B cell (primary cell): ENCODE results near the gene PSMD12. TPM values are rescaled to one million over a fixed set of nuclear protein-coding genes. Genes with fewer than 3 reads are reported as not detected.
"Not testable (repeated sequence)": the region's sequence is repeated elsewhere in the genome, so short reads cannot be mapped to it uniquely, and the experiment has no call there.

Experiments
- ATAC-seq: fragments of 200-7000 bp; cut with Tn5 transposase; one replicate; pipeline ENCODE4 v1.10.0; 2021; ENCODE audit warnings: low read depth, mild to moderate bottlenecking, moderate number of reproducible peaks, moderate library complexity
- CTCF ChIA-PET: fragments of 350-600 bp; sonication (Branson Sonifier 250); formaldehyde crosslinking; loops from one replicate; lab custom pipeline; 2021; ENCODE audit warnings: antibody characterized with exemption, inconsistent platforms; lab: Charles Lee
- POLR2A ChIA-PET: fragments of 350-600 bp; sonication (Branson Sonifier 250); formaldehyde crosslinking; loops from one replicate; lab custom pipeline; 2021; ENCODE audit warnings: antibody characterized with exemption; lab: Charles Lee
- DNase-seq: peaks from one replicate; pipeline ENCODE4 v3.0.0; 2013
- H2AFZ ChIP-seq: 2 replicates; pipeline ENCODE4 v1.6.1; 2012; ENCODE audit warnings: mild to moderate bottlenecking, low read depth, low read length; ENCODE audit not compliant: insufficient read depth, poor library complexity, severe bottlenecking
- H3K27ac ChIP-seq, 2 donors: 1 replicate in 1 of 2; 2 replicates in 1 of 2; pipeline ENCODE4 v1.5.1; 2012 to 2013; ENCODE audit warnings: low read length in 2 of 2, mild to moderate bottlenecking in 2 of 2, moderate library complexity in 1 of 2
- H3K27me3 ChIP-seq, 4 experiments: fragments of 200-600 bp in 1 of 4; sonication (generic) in 1 of 4; replicated peaks in 1 of 4; 1 replicate in 2 of 4; 2 replicates in 2 of 4; pipeline versions ENCODE4 v1.6.1 to v1.7.0; 2013 to 2016; ENCODE audit warnings: low read length in 3 of 4, mild to moderate bottlenecking in 2 of 4, mixed read lengths in 1 of 4, moderate library complexity in 1 of 4; ENCODE audit not compliant: insufficient read depth in 4 of 4, control insufficient read depth in 3 of 4; ENCODE audit errors: control extremely low read depth in 1 of 4
- H3K36me3 ChIP-seq, 2 experiments: replicated peaks in 1 of 2; 1 replicate in 1 of 2; 2 replicates in 1 of 2; pipeline versions ENCODE4 v1.6.1 to v1.7.1; 2013; ENCODE audit warnings: low read length in 1 of 2; ENCODE audit not compliant: insufficient read depth in 2 of 2, control insufficient read depth in 1 of 2; ENCODE audit errors: control extremely low read depth in 1 of 2, extremely low read depth in 1 of 2
- H3K4me1 ChIP-seq, 2 donors: fragments of 200-600 bp in 1 of 2; sonication (generic) in 1 of 2; 1 replicate in 1 of 2; 2 replicates in 1 of 2; pipeline versions ENCODE4 v1.5.1 to v1.6.1; 2013 to 2017; ENCODE audit warnings: low read length in 2 of 2; ENCODE audit not compliant: control insufficient read depth in 2 of 2, insufficient read depth in 2 of 2
- H3K4me2 ChIP-seq: replicated peaks from 2 replicates; pipeline ENCODE3; 2012; ENCODE audit warnings: mild to moderate bottlenecking, low read depth, low read length; ENCODE audit not compliant: poor library complexity, severe bottlenecking
- H3K4me3 ChIP-seq, 5 experiments: fragments of 200-600 bp in 1 of 5; sonication (generic) in 1 of 5; 1 replicate in 3 of 5; 2 replicates in 2 of 5; pipeline versions ENCODE4 v1.5.1 to v1.7.0; 2011 to 2016; ENCODE audit warnings: low read length in 4 of 5, mild to moderate bottlenecking in 4 of 5, low read depth in 2 of 5, control low read depth in 1 of 5, moderate library complexity in 1 of 5; ENCODE audit not compliant: insufficient read depth in 1 of 5; ENCODE audit errors: control extremely low read depth in 1 of 5, extremely low read depth in 1 of 5
- H3K79me2 ChIP-seq: fragments of 200-600 bp; sonication (generic); one replicate; pipeline ENCODE4 v1.6.0; 2016; ENCODE audit warnings: low read length; ENCODE audit not compliant: control insufficient read depth, insufficient read depth
- H3K9ac ChIP-seq: fragments of 200-600 bp; sonication (generic); 2 replicates; pipeline ENCODE4 v1.6.1; 2017; ENCODE audit warnings: mild to moderate bottlenecking, low read length, moderate library complexity
- H3K9me3 ChIP-seq, 3 donors: one replicate each; pipeline versions ENCODE4 v1.6.1 to v1.7.1; 2013; ENCODE audit warnings: low read length in 2 of 3; ENCODE audit not compliant: control insufficient read depth in 2 of 3, insufficient read depth in 1 of 3; ENCODE audit errors: control extremely low read depth in 1 of 3
- H4K20me1 ChIP-seq: 2 replicates; pipeline ENCODE4 v1.6.0; 2012; ENCODE audit warnings: mild to moderate bottlenecking, low read length; ENCODE audit not compliant: insufficient read depth, control insufficient read depth, poor library complexity, severe bottlenecking
- H3K27ac Mint-ChIP-seq: one replicate; pipeline ENCODE4 v1.8.0; 2021; ENCODE audit warnings: mixed read lengths
- H3K27me3 Mint-ChIP-seq: one replicate; pipeline ENCODE4 v1.8.0; 2021; ENCODE audit warnings: mixed read lengths
- H3K4me1 Mint-ChIP-seq: one replicate; pipeline ENCODE4 v1.8.0; 2021; ENCODE audit warnings: mixed read lengths
- H3K4me3 Mint-ChIP-seq: one replicate; pipeline ENCODE4 v1.8.0; 2021; ENCODE audit warnings: mixed read lengths
- H3K9me3 Mint-ChIP-seq: one replicate; pipeline ENCODE4 v1.8.0; 2022; ENCODE audit warnings: mixed read lengths; ENCODE audit not compliant: insufficient read depth
- CTCF ChIP-seq: fragments of 200-600 bp; IDR thresholded peaks from one replicate; pipeline ENCODE4 v1.8.0; 2022; ENCODE audit warnings: antibody characterized with exemption, mild to moderate bottlenecking
- EZH2 ChIP-seq: IDR thresholded peaks from 2 replicates; pipeline ENCODE4 v1.6.1; 2012; ENCODE audit warnings: borderline replicate concordance, low read depth, mild to moderate bottlenecking, moderate library complexity, low read length; ENCODE audit not compliant: insufficient read depth, poor library complexity, severe bottlenecking
- WGBS: methylation state at CpG from one replicate; pipeline ENCODE4 v1.1.5; 2013; ENCODE audit warnings: missing lambda C conversion rate; ENCODE audit not compliant: insufficient coverage; 5-methylcytosine and 5-hydroxymethylcytosine counted together
- intact Hi-C: fragments of 100-400 bp; cut with micrococcal nuclease; formaldehyde crosslinking; loops from one replicate; pipeline ENCODE4 v1.10.0; 2022
- polyA plus RNA-seq: library from polyadenylated mRNA; depleted of rRNA; stranded (reverse); fragments of >200 nt; gene quantifications from 2 replicates; pipeline ENCODE4 v1.2.3, GENCODE V29; 2012
- total RNA-seq, 2 donors: library from RNA; stranded (reverse); fragments of 120-200 nt in 1 of 2; gene quantifications; 1 replicate in 1 of 2; 2 replicates in 1 of 2; pipeline versions ENCODE4 v1.2.3 to v1.2.4, GENCODE V29; 2013 to 2022

Gene PSMD12
- total and polyA plus RNA-seq, 2 donors (not counting 1 experiment from before 2014, with no cell fraction given), result 6.4 to 36.7 TPM

GRCh38 chr17:67347826-67348225 is 18.6 kb downstream of the PSMD12 start:
- no CpG with 5 or more reads among the region's 3 CpGs for WGBS
- Histone ChIP-seq H2AFZ (no peak overlapping the region), H3K4me3 (no peak overlapping the region), H3K9ac (no peak overlapping the region), H3K27ac (no peak overlapping the region), H4K20me1 (peaks cover 4% of the 10 kb centered on the region), H3K4me2 (no peak overlapping the region), H3K79me2 (peaks cover 3% of the 10 kb centered on the region), H3K27me3 (no peaks in the 10 kb centered on the region), H3K4me1 (no peaks in the 10 kb centered on the region), H3K36me3 (peaks cover 15 to 75% of the 10 kb centered on the region in 2 experiments), H3K9me3 (no peaks in the 10 kb centered on the region)
- DNase-seq (no peak), ATAC-seq (no peak)
- intact Hi-C loops, result no loop called here
- Mint-ChIP-seq H3K27me3 (no peaks in the 10 kb centered on the region), H3K4me1 (no peaks in the 10 kb centered on the region), H3K9me3 (no peaks in the 10 kb centered on the region), H3K27ac (no peak overlapping the region), H3K4me3 (no peak overlapping the region)
- CTCF ChIA-PET, result no interaction called here
- no peak for TF ChIP-seq EZH2
- no peak for TF ChIP-seq CTCF
- POLR2A ChIA-PET, result no interaction called here

GRCh38 chr17:67343237-67343636 is 23.1 kb downstream of the PSMD12 start:
- no peaks in the 10 kb centered on the region for H3K4me1 ChIP-seq
- no peaks in the 10 kb centered on the region for H3K27me3 ChIP-seq
- no peak for TF ChIP-seq CTCF
- TF ChIP-seq EZH2, result no peak
- Mint-ChIP-seq H3K27ac (no peak overlapping the region), H3K9me3 (no peaks in the 10 kb centered on the region), H3K4me3 (no peak overlapping the region), H3K27me3 (no peaks in the 10 kb centered on the region), H3K4me1 (no peaks in the 10 kb centered on the region)
- ChIA-PET POLR2A (no interaction called here), CTCF (interaction anchor here (0.7 kb wide), 1 partner anchor 219 kb away, joined by 5 read pairs; no protein-coding TSS in a partner anchor)
- no peak for DNase-seq
- no peak for ATAC-seq
- H2AFZ ChIP-seq, result no peak overlapping the region
- intact Hi-C loops, result no loop called here
- no peaks in the 10 kb centered on the region for H3K79me2 ChIP-seq
- H3K4me2 ChIP-seq, result no peak overlapping the region
- H3K4me3 ChIP-seq, result no peak overlapping the region
- no peaks in the 10 kb centered on the region for H3K9me3 ChIP-seq
- peaks cover 15 to 58% of the 10 kb centered on the region in 2 experiments for H3K36me3 ChIP-seq
- 92% methylated on average over 5 of the region's 5 CpGs for WGBS
- no peak overlapping the region for H3K9ac ChIP-seq
- H3K27ac ChIP-seq, result no peak overlapping the region
- no peaks in the 10 kb centered on the region for H4K20me1 ChIP-seq

- H3K4me3 ChIP-seq, H3K4me1 ChIP-seq, H3K27ac ChIP-seq, H3K27me3 ChIP-seq, ATAC-seq, H3K27ac Mint-ChIP-seq, H3K4me2 ChIP-seq, H4K20me1 ChIP-seq, H3K4me3 Mint-ChIP-seq, CTCF ChIA-PET, DNase-seq, intact Hi-C loops, POLR2A ChIA-PET, H3K4me1 Mint-ChIP-seq, H3K9me3 Mint-ChIP-seq, H3K79me2 ChIP-seq, H3K27me3 Mint-ChIP-seq, H3K9me3 ChIP-seq, H2AFZ ChIP-seq, H3K9ac ChIP-seq: not testable (repeated sequence)
- WGBS, result 100% methylated on average over 1 of the region's 7 CpGs
- H3K36me3 ChIP-seq, result peaks cover 6 to 24% of the 10 kb centered on the region in 2 experiments
Measured at GRCh38 chr17:67338353-67338752, 28.0 kb downstream of the PSMD12 start.
